ENCODE data around the gene CDH22.

The CDH22 gene

GRCh38 chr20:46286382-46286781 is 21.9 kb downstream of the CDH22 start:
- Histone ChIP-seq H3K36me3 (no peaks in the 10 kb centered on the region), H3K4me3 (ENCODE audit: low read depth, low read length) (no peak overlapping the region), H3K9me3 (ENCODE audit: severe bottlenecking) (no peaks in the 10 kb centered on the region), H3K27ac (no peak overlapping the region), H3K27me3 (ENCODE audit: insufficient read depth, low read depth, severe bottlenecking) (no peaks in the 10 kb centered on the region)
- DNase-seq = no peak
- no peak for TF ChIP-seq CTCF (IDR thresholded peaks at IDR 0.05; ENCODE audit: low read depth, low read length)

- no peak for DNase-seq
- TF ChIP-seq CTCF (IDR thresholded peaks at IDR 0.05; ENCODE audit: low read depth, low read length) = no peak
- H3K9me3 ChIP-seq (ENCODE audit: severe bottlenecking) = no peaks in the 10 kb centered on the region
- no peaks in the 10 kb centered on the region for H3K27me3 ChIP-seq (ENCODE audit: insufficient read depth, low read depth, severe bottlenecking)
- H3K27ac ChIP-seq = no peak overlapping the region
- H3K36me3 ChIP-seq = no peaks in the 10 kb centered on the region
- no peak overlapping the region for H3K4me3 ChIP-seq (ENCODE audit: low read depth, low read length)
These were observed 22.6 kb downstream of the CDH22 start for GRCh38 chr20:46285740-46286139.

GRCh38 chr20:46285072-46285471 is 23.2 kb downstream of the CDH22 start:
- TF ChIP-seq CTCF (IDR thresholded peaks at IDR 0.05; ENCODE audit: low read depth, low read length) = no peak
- H3K4me3 ChIP-seq (ENCODE audit: low read depth, low read length) = no peak overlapping the region
- no peaks in the 10 kb centered on the region for H3K36me3 ChIP-seq
- H3K9me3 ChIP-seq (ENCODE audit: severe bottlenecking) = no peaks in the 10 kb centered on the region
- no peak for DNase-seq
- H3K27ac ChIP-seq = no peak overlapping the region; the same call in 1 of the 2 replicates
- H3K27me3 ChIP-seq (ENCODE audit: insufficient read depth, low read depth, severe bottlenecking) = no peaks in the 10 kb centered on the region

- Histone ChIP-seq H3K27me3 (ENCODE audit: insufficient read depth, low read depth, severe bottlenecking) (no peaks in the 10 kb centered on the region), H3K4me3 (ENCODE audit: low read depth, low read length) (no peak overlapping the region)
- DNase-seq = no peak
These were observed 24.3 kb downstream of the CDH22 start for GRCh38 chr20:46284040-46284427.

GRCh38 chr20:46283426-46284039 is 24.8 kb downstream of the CDH22 start:
- peak overlapping the region; percentile 94 for H3K27ac ChIP-seq
- no peak overlapping the region for H3K4me3 ChIP-seq (ENCODE audit: low read depth, low read length)
- H3K9me3 ChIP-seq (ENCODE audit: severe bottlenecking) = no peaks in the 10 kb centered on the region
- H3K27me3 ChIP-seq (ENCODE audit: insufficient read depth, low read depth, severe bottlenecking) = no peaks in the 10 kb centered on the region
- no peaks in the 10 kb centered on the region for H3K36me3 ChIP-seq
- DNase-seq = no peak
- no peak for TF ChIP-seq CTCF (IDR thresholded peaks at IDR 0.05; ENCODE audit: low read depth, low read length)

More at GRCh38 chr20:46284040-46284427, 24.3 kb downstream of the CDH22 start:
- no peaks in the 10 kb centered on the region for H3K9me3 ChIP-seq (ENCODE audit: severe bottlenecking)
- H3K27ac ChIP-seq = peak overlapping the region; percentile 94
- TF ChIP-seq CTCF (IDR thresholded peaks at IDR 0.05; ENCODE audit: low read depth, low read length) = peak; percentile 30; the same call in 1 of the 2 replicates
- no peaks in the 10 kb centered on the region for H3K36me3 ChIP-seq

GRCh38 chr20:46282669-46283068 is 25.6 kb downstream of the CDH22 start:
- peak; percentile 94 for DNase-seq
- Histone ChIP-seq H3K9me3 (ENCODE audit: severe bottlenecking) (no peaks in the 10 kb centered on the region), H3K4me3 (ENCODE audit: low read depth, low read length) (no peak overlapping the region; the same call in 1 of the 2 replicates), H3K27me3 (ENCODE audit: insufficient read depth, low read depth, severe bottlenecking) (no peaks in the 10 kb centered on the region), H3K36me3 (no peaks in the 10 kb centered on the region), H3K27ac (peak overlapping the region; percentile 94)
- no peak for TF ChIP-seq CTCF (IDR thresholded peaks at IDR 0.05; ENCODE audit: low read depth, low read length)

Measured in WERI-Rb-1 (cell line).